ENCODE data around the gene MISP. TPM values are rescaled to one million over a fixed set of nuclear protein-coding genes. Genes with fewer than 3 reads are reported as not detected.

MISP gene
- total RNA-seq, 1 experiment from 2014 or later = 5.8 TPM

GRCh38 chr19:719636-720344 is 31.1 kb upstream of the MISP start:
- no TSS peak for BruUV-seq (replicated peaks)
- Histone ChIP-seq H3K36me3 (ENCODE audit: control insufficient read depth, insufficient read depth, low read length) (no peaks in the 10 kb centered on the region), H3K4me3 (ENCODE audit: low read depth in 2 of 2, low read length in 2 of 2) (no peak overlapping the region), H3K27me3 (ENCODE audit: control insufficient read depth, insufficient read depth, low read length) (no peaks in the 10 kb centered on the region), H3K27ac (ENCODE audit: low read length) (no peak overlapping the region), H3K4me1 (ENCODE audit: control insufficient read depth, insufficient read depth, low read length) (no peaks in the 10 kb centered on the region), H3K9me3 (ENCODE audit: control insufficient read depth, insufficient read depth, low read depth, low read length) (no peaks in the 10 kb centered on the region)
- ATAC-seq (0 out of 2 replicates have a peak, but pooled peaks have one; percentile 32), DNase-seq (ENCODE audit: low read depth, low spot score) (no peak)
- no peak for TF ChIP-seq POLR2AphosphoS5 (IDR thresholded peaks at IDR 0.05; ENCODE audit: low read depth, low read length)
- TF ChIP-seq REST (IDR thresholded peaks at IDR 0.05; ENCODE audit: insufficient read depth in 1 of 2, low read depth in 2 of 2, low read length in 1 of 2) = no peak
- TF ChIP-seq CTCF (IDR thresholded peaks at IDR 0.05) = no peak
- no peak for TF ChIP-seq SIN3A (IDR thresholded peaks at IDR 0.05; ENCODE audit: borderline replicate concordance, insufficient read depth, low read depth, low read length)
- TF ChIP-seq TCF7L2 (IDR thresholded peaks at IDR 0.05; ENCODE audit: low read depth, low read length) = no peak
- in situ Hi-C loops (cut with HindIII; ENCODE audit: low pct_unique_long_range_greater_than_20kb, low sequenced_read_pairs) (no loop called here), intact Hi-C loops (cut with micrococcal nuclease; ENCODE audit: unreplicated experiment) (no loop called here)
- ChIA-PET CTCF (no interaction called here), POLR2A (no interaction called here)

- ChIA-PET CTCF (interaction anchor here (0.6 kb wide), 1 partner anchor 43 kb away, joined by 3 read pairs; no protein-coding TSS in a partner anchor), POLR2A (interaction anchor here (0.6 kb wide), 1 partner anchor 146 kb away, joined by 3 read pairs; no protein-coding TSS in a partner anchor)
- H3K4me3 ChIP-seq (ENCODE audit: low read depth in 2 of 2, low read length in 2 of 2) = no peak overlapping the region
- intact Hi-C loops (cut with micrococcal nuclease; ENCODE audit: unreplicated experiment) (no loop called here), in situ Hi-C loops (cut with HindIII; ENCODE audit: low pct_unique_long_range_greater_than_20kb, low sequenced_read_pairs) (no loop called here)
- no peaks in the 10 kb centered on the region for H3K9me3 ChIP-seq (ENCODE audit: control insufficient read depth, insufficient read depth, low read depth, low read length)
- no peak overlapping the region for H3K27ac ChIP-seq (ENCODE audit: low read length)
- BruUV-seq (replicated peaks) = no TSS peak
- no peaks in the 10 kb centered on the region for H3K27me3 ChIP-seq (ENCODE audit: control insufficient read depth, insufficient read depth, low read length)
- TF ChIP-seq TCF7L2 (IDR thresholded peaks at IDR 0.05; ENCODE audit: low read depth, low read length) (no peak), POLR2AphosphoS5 (IDR thresholded peaks at IDR 0.05; ENCODE audit: low read depth, low read length) (no peak), REST (IDR thresholded peaks at IDR 0.05; ENCODE audit: insufficient read depth in 1 of 2, low read depth in 2 of 2, low read length in 1 of 2) (no peak), SIN3A (IDR thresholded peaks at IDR 0.05; ENCODE audit: borderline replicate concordance, insufficient read depth, low read depth, low read length) (no peak), CTCF (IDR thresholded peaks at IDR 0.05) (no peak)
- no peaks in the 10 kb centered on the region for H3K36me3 ChIP-seq (ENCODE audit: control insufficient read depth, insufficient read depth, low read length)
- ATAC-seq (peak; percentile 82), DNase-seq (ENCODE audit: low read depth, low spot score) (no peak)
- no peaks in the 10 kb centered on the region for H3K4me1 ChIP-seq (ENCODE audit: control insufficient read depth, insufficient read depth, low read length)
Observed at GRCh38 chr19:720345-721160, 30.4 kb upstream of the MISP start.

All from Panc1 (cell line).